Stimulated activated CD4-positive, alpha-beta T cell treated with anti-CD3 and anti-CD28 coated beads, Interleukin-12 subunit alpha, Interleukin-12 subunit beta, amount 100 ng/mL, for 4 hours (primary cell): ENCODE data around the gene EXOC4.
"Not testable (repeated sequence)": the region's sequence is repeated elsewhere in the genome, so short reads cannot be mapped to it uniquely, and the experiment has no call there.

Experiments
- DNase-seq: peaks from one replicate; pipeline ENCODE4 v3.0.0-alpha.2; 2020

EXOC4 gene

GRCh38 chr7:133252858-133253518 is at the start of gene EXOC4:
TSS of gene EXOC4 (plus strand) at chr7:133253078.
- peak; percentile 78 for DNase-seq

- no peak for DNase-seq
These were observed 49.4 kb upstream of the EXOC4 start for GRCh38 chr7:133203490-133203889.

GRCh38 chr7:133207687-133208086 is 45.2 kb upstream of the EXOC4 start:
- DNase-seq: no peak

- not testable (repeated sequence) for DNase-seq
These were observed 42.1 kb upstream of the EXOC4 start for GRCh38 chr7:133210817-133211216.

- not testable (repeated sequence) for DNase-seq
These were observed 39.1 kb upstream of the EXOC4 start for GRCh38 chr7:133213772-133214171.

GRCh38 chr7:133217773-133218172 is 35.1 kb upstream of the EXOC4 start:
- DNase-seq: no peak

GRCh38 chr7:133230591-133231194 is 22.2 kb upstream of the EXOC4 start:
- DNase-seq: peak; percentile 25

GRCh38 chr7:133233142-133233541 is 19.7 kb upstream of the EXOC4 start:
- DNase-seq: no peak

- DNase-seq: no peak
These were observed 17.7 kb upstream of the EXOC4 start for GRCh38 chr7:133234961-133235875.

GRCh38 chr7:133237545-133237944 is 15.3 kb upstream of the EXOC4 start:
- no peak for DNase-seq

- no peak for DNase-seq
These were observed 12.6 kb upstream of the EXOC4 start for GRCh38 chr7:133240302-133240701.

GRCh38 chr7:133246558-133246957 is 6.3 kb upstream of the EXOC4 start:
- DNase-seq: no peak

GRCh38 chr7:133248901-133249300 is 4.0 kb upstream of the EXOC4 start:
- no peak for DNase-seq

- no peak for DNase-seq
These were observed 396 bp upstream of the EXOC4 start for GRCh38 chr7:133252506-133252857.

- DNase-seq: no peak
These were observed 619 bp downstream of the EXOC4 start for GRCh38 chr7:133253519-133253875.

- DNase-seq: no peak
These were observed 2.6 kb downstream of the EXOC4 start for GRCh38 chr7:133255486-133255885.

GRCh38 chr7:133258174-133258573 is 5.3 kb downstream of the EXOC4 start:
- no peak for DNase-seq

GRCh38 chr7:133265821-133266220 is 12.9 kb downstream of the EXOC4 start:
- DNase-seq: no peak

- DNase-seq: no peak
These were observed 15.5 kb downstream of the EXOC4 start for GRCh38 chr7:133268355-133268754.

GRCh38 chr7:133272336-133272735 is 19.5 kb downstream of the EXOC4 start:
- DNase-seq: no peak

- no peak for DNase-seq
These were observed 20.3 kb downstream of the EXOC4 start for GRCh38 chr7:133273227-133273626.

GRCh38 chr7:133274265-133274664 is 21.4 kb downstream of the EXOC4 start:
- no peak for DNase-seq

GRCh38 chr7:133275008-133275407 is 22.1 kb downstream of the EXOC4 start:
- DNase-seq: no peak
